IMR-90 (cell line): ENCODE data around the gene DACH1. TPM values are rescaled to one million over a fixed set of nuclear protein-coding genes. Genes with fewer than 3 reads are reported as not detected.

Experiments used
- ATAC-seq: fragments of 200-7000 bp; cut with Tn5 transposase; 2 replicates; pipeline ENCODE4 v1.9.1; 2020; ENCODE audit warnings: low read depth, mild to moderate bottlenecking, moderate library complexity
- BruUV-seq: library from RNA; stranded (reverse); fragments of 400-500 nt; replicated peaks from 2 replicates; lab custom pipeline; 2021; lab: Mats Ljungman, UMichigan
- CTCF ChIA-PET: fragments of 300-600 bp; formaldehyde crosslinking; extraction: SDS; loops from one replicate; lab custom pipeline; 2021; ENCODE audit warnings: antibody characterized with exemption; lab: Yijun Ruan, JAX
- POLR2A ChIA-PET: fragments of 300-600 bp; sonication (Branson Sonifier 250); formaldehyde crosslinking; loops from one replicate; lab custom pipeline; 2022; ENCODE audit warnings: antibody characterized with exemption; ENCODE audit not compliant: unreplicated experiment; lab: Charles Lee
- DNase-seq: peaks from one replicate; pipeline ENCODE4 v3.0.0; 2013
- H2AFZ ChIP-seq: replicated peaks from 2 replicates; pipeline ENCODE3; 2013; ENCODE audit warnings: low read length, mild to moderate bottlenecking; ENCODE audit not compliant: poor library complexity
- H2AK5ac ChIP-seq: 2 replicates; pipeline ENCODE4 v1.6.1; 2013; ENCODE audit warnings: low read depth, low read length, inconsistent platforms
- H2AK9ac ChIP-seq: replicated peaks from 2 replicates; pipeline ENCODE3; 2013; ENCODE audit warnings: mild to moderate bottlenecking, low read depth, low read length, moderate library complexity; ENCODE audit not compliant: poor library complexity
- H2BK120ac ChIP-seq: 2 replicates; pipeline ENCODE4 v1.6.1; 2013; ENCODE audit warnings: low read depth, low read length, inconsistent platforms
- H2BK15ac ChIP-seq: 3 replicates; pipeline ENCODE4 v1.6.1; 2013; ENCODE audit warnings: low read depth, low read length, inconsistent platforms
- H2BK20ac ChIP-seq: 2 replicates; pipeline ENCODE4 v1.6.1; 2013; ENCODE audit warnings: low read depth, mild to moderate bottlenecking, inconsistent platforms, low read length, moderate library complexity
- H2BK5ac ChIP-seq: 2 replicates; pipeline ENCODE4 v1.6.1; 2013; ENCODE audit warnings: mild to moderate bottlenecking, low read depth, low read length, inconsistent platforms; ENCODE audit not compliant: poor library complexity, severe bottlenecking
- H3K14ac ChIP-seq: replicated peaks from 2 replicates; pipeline ENCODE4 v1.6.1; 2013; ENCODE audit warnings: low read depth, low read length, inconsistent platforms
- H3K18ac ChIP-seq: 2 replicates; pipeline ENCODE4 v1.6.1; 2013; ENCODE audit warnings: low read depth, low read length, control low read depth
- H3K23ac ChIP-seq: 2 replicates; pipeline ENCODE4 v1.6.1; 2013; ENCODE audit warnings: low read depth, low read length, inconsistent platforms
- H3K27ac ChIP-seq: 2 replicates; pipeline ENCODE4 v1.5.1; 2013; ENCODE audit warnings: mild to moderate bottlenecking, control low read depth, low read length; ENCODE audit not compliant: insufficient read depth
- H3K27me3 ChIP-seq: 2 replicates; pipeline ENCODE4 v1.6.1; 2013; ENCODE audit warnings: low read length; ENCODE audit not compliant: control insufficient read depth, insufficient read depth
- H3K36me3 ChIP-seq: 2 replicates; pipeline ENCODE4 v1.6.1; 2013; ENCODE audit warnings: low read length, mixed read lengths; ENCODE audit not compliant: control insufficient read depth, insufficient read depth
- H3K4ac ChIP-seq: 2 replicates; pipeline ENCODE4 v1.6.1; 2013; ENCODE audit warnings: low read depth, low read length, inconsistent platforms
- H3K4me1 ChIP-seq: 2 replicates; pipeline ENCODE4 v1.6.1; 2013; ENCODE audit warnings: low read length, mixed read lengths; ENCODE audit not compliant: control insufficient read depth, insufficient read depth
- H3K4me2 ChIP-seq: 2 replicates; pipeline ENCODE4 v1.6.1; 2013; ENCODE audit warnings: low read depth, mild to moderate bottlenecking, control low read depth, low read length, moderate library complexity
- H3K4me3 ChIP-seq: 2 replicates; pipeline ENCODE4 v1.5.1; 2013; ENCODE audit warnings: low read depth, mild to moderate bottlenecking, control low read depth, low read length, moderate library complexity; ENCODE audit not compliant: insufficient read depth
- H3K56ac ChIP-seq: 2 replicates; pipeline ENCODE4 v1.6.1; 2013; ENCODE audit warnings: low read length, inconsistent platforms; ENCODE audit not compliant: insufficient read depth; ENCODE audit errors: extremely low read depth
- H3K79me1 ChIP-seq, 2 experiments: 2 replicates each; pipeline ENCODE4 v1.6.1; 2013; ENCODE audit warnings: low read length in 2 of 2, inconsistent platforms in 1 of 2, low read depth in 1 of 2
- H3K9ac ChIP-seq: 2 replicates; pipeline ENCODE4 v1.6.1; 2013; ENCODE audit warnings: low read depth, low read length, control low read depth
- H3K9me1 ChIP-seq: 2 replicates; pipeline ENCODE4 v1.6.1; 2013; ENCODE audit warnings: low read length, inconsistent platforms; ENCODE audit not compliant: insufficient read depth
- H3K9me3 ChIP-seq: 2 replicates; pipeline ENCODE4 v1.6.1; 2013; ENCODE audit warnings: low read length; ENCODE audit not compliant: control insufficient read depth, insufficient read depth
- H4K20me1 ChIP-seq: 2 replicates; pipeline ENCODE4 v1.6.1; 2013; ENCODE audit warnings: low read length, inconsistent platforms; ENCODE audit not compliant: insufficient read depth
- H4K5ac ChIP-seq: 2 replicates; pipeline ENCODE4 v1.6.1; 2013; ENCODE audit warnings: mild to moderate bottlenecking, low read depth, low read length, control low read depth
- H4K8ac ChIP-seq, 2 experiments: 2 replicates each; pipeline ENCODE4 v1.6.1; 2013; ENCODE audit warnings: low read depth in 2 of 2, low read length in 2 of 2, control low read depth in 1 of 2, inconsistent platforms in 1 of 2
- H4K91ac ChIP-seq: 2 replicates; pipeline ENCODE4 v1.6.1; 2013; ENCODE audit warnings: low read depth, low read length, inconsistent platforms; ENCODE audit not compliant: insufficient read depth
- BHLHE40 ChIP-seq: fragments of 150-350 bp; IDR thresholded peaks from 2 replicates; pipeline ENCODE4 v1.6.1; 2016; ENCODE audit warnings: mild to moderate bottlenecking, low read depth, low read length
- CEBPB ChIP-seq: IDR thresholded peaks from 2 replicates; pipeline ENCODE4 v1.6.1; 2012; ENCODE audit warnings: low read depth, low read length, improper control_type of control experiment
- CHD1 ChIP-seq: IDR thresholded peaks from 2 replicates; pipeline ENCODE4 v1.6.1; 2012; ENCODE audit warnings: low read depth, low read length, improper control_type of control experiment
- ELK1 ChIP-seq: fragments of 150-350 bp; IDR thresholded peaks from 2 replicates; pipeline ENCODE4 v1.6.1; 2016; ENCODE audit warnings: low read depth, mild to moderate bottlenecking, low read length, moderate library complexity, borderline replicate concordance
- FOS ChIP-seq: fragments of 150-350 bp; IDR thresholded peaks from 2 replicates; pipeline ENCODE4 v1.6.1; 2016; ENCODE audit warnings: low read depth, low read length
- MAZ ChIP-seq: IDR thresholded peaks from 2 replicates; pipeline ENCODE4 v1.6.1; 2012; ENCODE audit warnings: low read depth, mild to moderate bottlenecking, low read length, improper control_type of control experiment, moderate library complexity, borderline replicate concordance
- MXI1 ChIP-seq: IDR thresholded peaks from 2 replicates; pipeline ENCODE4 v1.6.1; 2012; ENCODE audit warnings: low read depth, mild to moderate bottlenecking, low read length, moderate library complexity, borderline replicate concordance
- NFE2L2 ChIP-seq: fragments of 150-350 bp; IDR thresholded peaks from 2 replicates; pipeline ENCODE4 v1.6.1; 2016; ENCODE audit warnings: low read depth, mild to moderate bottlenecking, low read length
- POLR2A ChIP-seq: IDR thresholded peaks from 2 replicates; pipeline ENCODE4 v1.6.1; 2012; ENCODE audit warnings: mild to moderate bottlenecking, low read depth, low read length
- RAD21 ChIP-seq: IDR thresholded peaks from 2 replicates; pipeline ENCODE4 v1.6.1; 2012; ENCODE audit warnings: low read length, improper control_type of control experiment
- RFX5 ChIP-seq: IDR thresholded peaks from 2 replicates; pipeline ENCODE4 v1.8.0; 2012; ENCODE audit warnings: low read depth, mild to moderate bottlenecking, low read length, moderate library complexity
- SMC3 ChIP-seq: fragments of 150-350 bp; IDR thresholded peaks from 2 replicates; pipeline ENCODE4 v1.6.1; 2016; ENCODE audit warnings: low read depth, mild to moderate bottlenecking, antibody characterized with exemption, low read length, moderate library complexity
- USF2 ChIP-seq: fragments of 150-350 bp; IDR thresholded peaks from 2 replicates; pipeline ENCODE4 v1.6.1; 2017; ENCODE audit warnings: mild to moderate bottlenecking, antibody characterized with exemption, low read length, low read depth
- WGBS, 2 experiments: methylation state at CpG; one replicate each; pipeline versions ENCODE4 v1.1.5 to v1.1.7; 2013; ENCODE audit warnings: missing lambda C conversion rate in 2 of 2; ENCODE audit not compliant: insufficient read length in 1 of 2; ENCODE audit errors: extremely low coverage in 2 of 2; 5-methylcytosine and 5-hydroxymethylcytosine counted together
- dilution Hi-C: fragments of 300-500 bp; cut with HindIII; formaldehyde crosslinking; loops from one replicate; pipeline ENCODE4 v1.14.3; 2018; ENCODE audit warnings: low sequenced_read_pairs; ENCODE audit not compliant: unreplicated experiment
- in situ Hi-C: fragments of 300-500 bp; cut with MboI; formaldehyde crosslinking; loops from 3 replicates; pipeline ENCODE4 v1.14.3; 2019; ENCODE audit warnings: low sequenced_read_pairs, inconsistent platforms, mixed read lengths
- intact Hi-C: fragments of 100-400 bp; cut with micrococcal nuclease; formaldehyde crosslinking; loops from 2 replicates; pipeline ENCODE4 v1.10.0; 2022
- polyA plus RNA-seq, 3 experiments: library from polyadenylated mRNA; depleted of rRNA; stranded (reverse); fragments of >200 nt; gene quantifications; 2 replicates each; pipeline ENCODE4 v1.2.3, GENCODE V29; 2012; ENCODE audit warnings: low replicate concordance in 1 of 3
- total RNA-seq: library from RNA; depleted of rRNA; stranded (reverse); fragments of >200 nt; gene quantifications from 2 replicates; pipeline ENCODE4 v1.2.3, GENCODE V29; 2012
- TF ChIP-seq, protein P1 (sequence below): conservative IDR thresholded peaks from 2 replicates; pipeline ENCODE4 v1.5.1; 2012; ENCODE audit warnings: mild to moderate bottlenecking, low read depth, low read length, improper control_type of control experiment

Gene DACH1
- total and polyA plus RNA-seq, 2 of the 4 experiments (the other 2 are of a cell fraction), result not detected

DNA sequence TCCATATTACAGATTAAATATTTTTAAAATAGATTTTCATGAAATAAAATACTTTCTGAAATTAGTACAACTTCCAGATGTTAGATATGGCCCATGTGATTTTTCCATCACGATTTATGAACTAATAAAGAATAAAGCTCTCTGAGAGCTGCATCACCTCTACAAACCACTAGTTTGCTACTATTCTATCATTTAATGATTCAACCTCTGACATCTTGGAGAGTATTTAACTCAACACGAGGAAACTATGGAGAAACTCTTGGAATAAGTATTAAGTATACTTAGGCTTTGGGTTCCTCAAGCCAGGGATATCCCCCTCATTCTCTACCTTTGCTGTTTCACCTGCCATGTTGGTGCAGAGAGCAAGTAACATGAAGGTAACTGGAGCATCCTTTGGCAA is 55.7 kb downstream of the DACH1 start:
- no peak for ATAC-seq
- Histone ChIP-seq H2BK120ac (no peak overlapping the region), H3K56ac (no peak overlapping the region), H3K14ac (no peak overlapping the region), H2BK15ac (no peak overlapping the region), H3K36me3 (no peaks in the 10 kb centered on the region), H3K4me1 (no peaks in the 10 kb centered on the region), H4K20me1 (no peaks in the 10 kb centered on the region), H4K5ac (no peak overlapping the region), H3K4me2 (no peak overlapping the region), H3K9ac (no peak overlapping the region), H2AK9ac (no peak overlapping the region), H4K8ac (no peak overlapping the region), H3K27me3 (no peaks in the 10 kb centered on the region), H2BK5ac (no peak overlapping the region), H3K9me3 (no peaks in the 10 kb centered on the region), H3K18ac (no peak overlapping the region), H3K4ac (no peak overlapping the region), H3K4me3 (no peak overlapping the region), H2AK5ac (no peak overlapping the region), H2BK20ac (no peak overlapping the region), H2AFZ (no peak overlapping the region), H3K23ac (no peak overlapping the region), H4K91ac (no peak overlapping the region), H3K27ac (no peak overlapping the region), H3K79me1 (no peaks in the 10 kb centered on the region), H3K9me1 (no peaks in the 10 kb centered on the region)
- no TSS peak for BruUV-seq
- in situ Hi-C loops, result no loop called here
- no CpG with 5 or more reads among the region's 2 CpGs for WGBS, 2 experiments
- ChIA-PET POLR2A (no interaction called here), CTCF (no interaction called here)
- TF ChIP-seq POLR2A, result no peak
- TF ChIP-seq NFE2L2, result no peak
- TF ChIP-seq SMC3, result no peak
- no peak for TF ChIP-seq FOS
- TF ChIP-seq ELK1, result no peak
- TF ChIP-seq CEBPB, result no peak
- TF ChIP-seq USF2, result no peak
- no peak for TF ChIP-seq RAD21
- TF ChIP-seq, protein P1, sequence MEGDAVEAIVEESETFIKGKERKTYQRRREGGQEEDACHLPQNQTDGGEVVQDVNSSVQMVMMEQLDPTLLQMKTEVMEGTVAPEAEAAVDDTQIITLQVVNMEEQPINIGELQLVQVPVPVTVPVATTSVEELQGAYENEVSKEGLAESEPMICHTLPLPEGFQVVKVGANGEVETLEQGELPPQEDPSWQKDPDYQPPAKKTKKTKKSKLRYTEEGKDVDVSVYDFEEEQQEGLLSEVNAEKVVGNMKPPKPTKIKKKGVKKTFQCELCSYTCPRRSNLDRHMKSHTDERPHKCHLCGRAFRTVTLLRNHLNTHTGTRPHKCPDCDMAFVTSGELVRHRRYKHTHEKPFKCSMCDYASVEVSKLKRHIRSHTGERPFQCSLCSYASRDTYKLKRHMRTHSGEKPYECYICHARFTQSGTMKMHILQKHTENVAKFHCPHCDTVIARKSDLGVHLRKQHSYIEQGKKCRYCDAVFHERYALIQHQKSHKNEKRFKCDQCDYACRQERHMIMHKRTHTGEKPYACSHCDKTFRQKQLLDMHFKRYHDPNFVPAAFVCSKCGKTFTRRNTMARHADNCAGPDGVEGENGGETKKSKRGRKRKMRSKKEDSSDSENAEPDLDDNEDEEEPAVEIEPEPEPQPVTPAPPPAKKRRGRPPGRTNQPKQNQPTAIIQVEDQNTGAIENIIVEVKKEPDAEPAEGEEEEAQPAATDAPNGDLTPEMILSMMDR, result no peak
- TF ChIP-seq RFX5, result no peak
- TF ChIP-seq MXI1, result no peak
- no peak for TF ChIP-seq BHLHE40
- TF ChIP-seq CHD1, result no peak
- no peak for TF ChIP-seq MAZ
- dilution Hi-C loops, result no loop called here
- intact Hi-C loops, result no loop called here
- no peak for DNase-seq
